Activated CD4-positive, alpha-beta T cell treated with anti-CD3 and anti-CD28 coated beads for 24 hours (primary cell): ENCODE results near the gene SNED1.

Experiments
- DNase-seq, 2 donors: peaks; one replicate each; pipeline ENCODE4 v3.0.0-alpha.2; 2020; ENCODE audit warnings: low read depth in 2 of 2

Gene SNED1

DNA sequence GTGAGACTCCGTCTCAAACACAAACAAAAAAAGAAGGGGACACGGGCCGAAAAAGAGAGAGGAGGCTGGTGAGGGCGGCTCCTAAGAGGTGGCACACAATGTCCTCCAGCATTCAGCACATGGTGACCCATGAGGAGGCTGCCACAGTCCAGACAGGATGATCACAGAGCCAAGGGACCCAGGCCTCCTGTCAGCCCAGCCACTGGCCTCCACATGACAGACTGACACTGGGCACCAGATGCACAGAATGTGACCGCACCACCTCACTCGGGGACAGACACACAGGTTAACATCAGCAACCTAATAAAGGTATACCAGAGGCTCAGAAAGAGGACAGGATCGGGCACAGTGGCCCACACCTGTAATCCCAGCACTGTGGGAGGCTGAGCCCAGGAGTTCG lies 129.8 kb downstream of the SNED1 start:
- no peak for DNase-seq

DNA sequence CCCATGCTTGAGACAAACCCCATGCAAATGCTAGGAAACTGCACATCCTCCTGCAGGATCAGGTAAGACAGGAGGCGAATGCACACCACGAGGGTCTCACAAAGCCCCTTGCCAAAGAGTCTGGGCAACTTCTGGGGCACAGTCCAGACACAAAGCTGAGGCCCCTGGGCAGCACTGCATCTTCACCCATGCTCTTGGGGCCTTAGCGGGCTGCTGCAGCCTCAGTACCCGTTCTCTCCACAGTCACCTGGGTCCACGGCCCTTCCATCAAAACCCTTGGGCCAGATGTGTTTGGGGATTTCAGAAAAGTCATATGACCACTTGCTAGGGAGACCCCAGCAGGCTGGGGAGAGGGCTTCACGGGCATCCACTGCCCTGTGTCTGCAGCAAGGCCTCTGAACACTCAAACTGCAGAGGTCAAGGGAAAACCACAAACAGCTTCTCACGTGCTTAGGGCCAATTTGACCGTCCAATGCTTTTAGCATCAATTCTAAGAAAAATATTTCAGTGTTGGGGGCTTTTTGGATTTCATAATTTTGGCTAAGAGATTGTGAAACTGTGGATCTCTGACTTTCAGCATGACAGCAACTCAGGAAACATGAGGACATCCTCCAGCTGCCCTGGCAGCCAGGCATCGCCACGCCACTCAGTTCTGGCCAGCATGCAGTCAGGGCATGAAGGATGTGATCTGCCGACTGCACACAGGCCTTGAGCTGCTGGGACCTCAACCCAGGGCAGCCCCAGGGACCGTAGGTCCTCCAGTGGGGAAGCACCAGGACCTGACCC lies 130.9 kb downstream of the SNED1 start:
- DNase-seq = no peak

GRCh38 chr2:241130316-241130715 lies 131.9 kb downstream of the SNED1 start:
- DNase-seq = no peak

- no peak for DNase-seq
Observed at GRCh38 chr2:241131531-241131930, 133.1 kb downstream of the SNED1 start.

DNA sequence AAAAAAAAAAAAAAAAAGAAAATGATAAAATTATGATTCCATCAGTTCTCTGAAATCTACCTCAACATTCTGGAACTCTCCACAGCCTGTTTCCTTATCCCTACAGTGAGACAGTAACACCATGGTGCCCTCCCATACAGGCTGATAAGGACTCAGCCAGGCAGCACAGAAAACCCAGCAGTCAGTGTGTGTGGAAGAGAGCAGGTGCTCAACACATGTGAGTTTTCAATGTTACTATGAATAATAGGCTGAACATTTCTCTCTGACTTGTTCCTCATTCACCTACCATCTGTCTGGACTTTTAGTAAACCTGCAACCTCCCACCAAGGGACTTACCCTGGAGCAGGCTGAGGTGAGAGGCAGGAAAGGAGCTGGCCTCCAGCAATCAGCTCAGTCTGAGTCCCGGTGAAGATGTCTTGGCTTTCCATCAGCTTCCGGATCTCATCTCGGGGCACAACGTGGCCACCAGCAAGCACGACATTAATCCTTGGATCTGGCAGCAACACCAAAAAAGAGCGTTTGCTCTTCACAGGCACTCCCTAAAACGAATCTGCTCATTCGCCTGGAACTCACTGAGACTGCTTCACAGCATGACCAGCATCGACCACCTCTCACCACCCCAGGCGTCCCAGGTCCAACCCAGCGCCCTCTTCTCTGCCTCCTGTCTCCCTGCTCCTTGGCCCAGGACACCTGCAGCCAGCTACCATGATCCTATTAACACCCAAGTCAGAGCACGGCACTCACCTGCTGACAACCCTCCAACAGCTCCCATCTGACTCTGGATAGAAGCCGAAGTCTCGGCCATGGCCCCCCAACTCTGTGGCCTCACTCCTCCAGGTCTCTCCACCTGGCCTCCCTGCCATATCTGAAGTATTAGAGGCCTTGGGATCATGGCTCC lies 134.4 kb downstream of the SNED1 start:
- DNase-seq = no peak

DNA sequence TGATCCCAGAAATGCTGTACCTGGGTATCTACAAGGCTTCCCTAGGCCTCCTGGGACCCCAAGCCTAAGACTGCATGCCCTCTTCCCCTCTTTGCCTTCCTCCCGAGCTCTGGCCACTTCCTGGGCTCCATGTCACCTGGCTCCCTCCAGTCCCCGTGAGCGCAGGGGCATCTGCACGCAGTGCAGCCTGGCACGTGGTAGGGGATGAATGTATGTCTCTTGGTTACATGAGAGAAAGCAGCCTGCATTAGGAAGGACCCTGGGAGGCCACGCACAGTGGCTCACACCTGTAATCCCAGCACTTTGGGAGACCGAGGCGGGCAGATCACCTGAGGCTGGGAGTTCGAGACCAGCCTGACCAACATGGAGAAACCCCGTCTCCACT lies 135.0 kb downstream of the SNED1 start:
- no peak for DNase-seq

- no peak for DNase-seq
Observed at GRCh38 chr2:241134711-241135110, 136.3 kb downstream of the SNED1 start.

DNA sequence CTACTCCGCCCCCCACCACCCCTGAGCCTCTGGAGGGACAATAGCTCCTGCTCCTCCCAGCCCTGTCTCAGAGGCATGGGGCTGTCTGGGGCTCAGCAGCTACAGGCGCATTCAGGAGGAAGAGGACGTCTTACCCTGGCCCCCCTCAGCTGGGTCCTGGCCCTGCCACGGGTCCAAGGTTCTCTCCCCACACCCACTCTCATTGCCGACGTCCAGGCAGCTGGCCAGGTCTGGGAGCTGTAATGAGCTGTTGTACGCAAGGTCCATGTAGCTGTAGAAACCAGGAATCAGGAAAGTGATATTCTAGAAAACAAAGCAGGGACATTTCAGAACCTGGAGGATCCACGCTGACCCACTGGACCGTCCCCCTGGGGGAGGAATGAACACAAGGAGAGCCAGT lies 137.3 kb downstream of the SNED1 start:
- DNase-seq = no peak

GRCh38 chr2:241136191-241136590 lies 137.8 kb downstream of the SNED1 start:
- no peak for DNase-seq

DNA sequence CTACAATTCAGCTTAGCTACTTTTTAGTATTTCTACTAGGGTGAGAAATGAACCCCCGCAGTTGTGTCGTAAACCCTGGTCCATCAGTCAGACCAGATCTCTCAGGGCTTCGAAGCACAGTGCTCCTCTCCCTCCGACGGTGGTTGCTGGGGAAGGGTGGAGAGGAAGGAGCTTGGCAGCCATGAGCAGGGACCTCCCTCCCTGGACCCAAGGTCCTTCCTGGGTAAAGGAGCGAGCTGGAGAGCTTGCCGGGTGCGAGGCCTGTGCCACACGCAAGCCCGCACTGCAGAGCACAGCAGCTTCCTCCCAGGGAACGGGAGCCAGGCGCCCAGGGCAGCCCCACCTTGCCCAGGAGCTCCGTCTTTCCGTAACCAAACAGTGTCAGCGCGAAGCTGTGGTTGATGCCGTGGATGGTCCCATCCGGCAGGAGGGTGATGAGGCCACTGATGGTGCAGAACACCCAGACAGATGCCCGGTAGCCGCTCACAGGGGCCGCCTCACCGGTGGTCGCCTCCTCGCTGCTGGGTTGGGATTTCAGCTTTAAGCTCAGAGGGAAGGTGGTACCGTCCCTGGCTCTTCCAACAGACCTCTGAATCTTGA lies 138.3 kb downstream of the SNED1 start:
- DNase-seq = no peak

DNA sequence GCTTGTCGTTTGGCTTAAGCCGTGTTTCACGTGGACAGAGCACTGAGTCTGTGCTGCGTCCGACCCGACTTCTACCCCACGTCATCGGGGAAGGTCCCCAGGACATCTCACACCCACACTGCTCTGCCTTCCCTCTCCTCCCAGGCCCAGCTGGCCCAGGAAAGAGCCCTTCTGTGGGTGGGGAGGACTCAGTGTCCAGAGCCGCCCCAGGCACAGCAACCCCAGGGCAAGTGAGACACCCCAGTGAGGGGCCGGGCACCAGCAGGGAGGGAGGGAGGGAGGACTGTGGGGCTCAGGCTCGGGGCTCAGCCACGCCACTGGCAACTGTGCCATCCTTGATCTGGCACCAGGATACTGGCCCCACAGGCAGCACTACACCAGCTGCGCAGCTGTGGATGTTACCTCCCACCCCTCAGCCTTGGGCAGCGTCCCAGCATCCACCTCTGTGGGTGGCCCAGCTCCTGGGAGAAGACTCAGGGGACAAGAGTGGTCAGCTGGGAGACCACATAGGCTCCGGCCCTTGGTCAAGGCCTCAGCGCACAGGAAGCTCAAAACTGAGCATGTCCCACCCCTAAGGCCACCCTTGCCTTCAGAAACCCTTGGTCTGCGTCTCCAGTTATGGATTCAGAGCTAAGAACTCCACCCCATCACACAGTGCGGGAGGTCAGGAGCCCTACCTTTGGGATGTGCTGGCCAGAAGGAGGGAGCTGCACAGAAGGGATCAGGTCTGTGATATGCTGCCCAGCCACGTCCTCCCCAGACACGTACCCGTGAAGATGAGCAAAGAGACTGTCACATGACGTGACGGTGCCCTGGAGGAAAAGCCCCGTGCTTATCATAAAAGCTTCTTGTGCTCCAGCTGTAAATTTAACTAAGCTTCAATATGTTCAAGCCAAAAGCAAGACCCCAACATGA lies 139.1 kb downstream of the SNED1 start:
- no peak for DNase-seq

- DNase-seq = no peak
Observed at GRCh38 chr2:241138471-241138870, 140.1 kb downstream of the SNED1 start.

DNA sequence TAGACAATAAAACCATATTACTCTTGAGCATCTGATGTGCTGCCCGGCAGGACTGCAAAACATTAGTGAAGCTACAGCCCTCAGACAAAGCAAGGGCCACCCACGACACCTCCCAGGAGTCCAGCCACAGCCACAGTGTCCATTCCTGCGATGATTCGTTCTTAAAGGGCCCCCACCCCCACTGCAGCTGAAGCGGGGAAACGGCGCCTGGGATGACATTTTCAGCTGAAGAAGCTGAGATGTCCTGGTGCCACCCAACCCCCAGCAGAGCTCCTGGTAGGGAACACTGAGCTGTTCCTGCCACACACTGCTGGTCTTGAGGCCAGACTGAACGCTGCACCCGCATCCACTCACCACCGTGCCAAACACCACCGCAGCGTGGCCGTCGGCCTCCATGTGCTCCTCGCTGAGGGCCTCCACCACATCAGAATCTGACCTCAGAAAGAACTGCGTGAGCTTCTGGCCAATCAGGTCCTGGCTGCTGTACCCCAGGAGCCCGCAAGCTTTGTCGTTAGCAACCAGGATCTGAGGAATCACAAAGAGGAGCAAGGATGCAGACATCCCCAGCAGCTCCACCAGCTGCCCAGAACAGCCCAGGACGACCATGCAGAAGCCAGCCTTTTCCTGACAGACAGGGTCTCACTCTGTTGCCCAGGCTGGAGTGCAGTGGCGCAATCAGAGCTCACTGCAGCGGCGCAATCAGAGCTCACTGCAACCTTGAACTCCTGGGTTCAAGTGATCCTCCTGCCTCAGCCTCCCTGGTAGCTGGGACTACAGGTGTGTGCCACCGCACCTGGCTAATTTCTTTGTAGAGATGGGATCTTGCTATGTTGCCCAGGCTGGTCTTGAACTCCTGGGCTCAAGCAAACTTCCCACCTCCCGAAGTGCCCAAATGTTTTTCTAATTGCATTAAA lies 141.4 kb downstream of the SNED1 start:
- DNase-seq = no peak

GRCh38 chr2:241140445-241140840 lies 142.0 kb downstream of the SNED1 start:
- no peak for DNase-seq

DNA sequence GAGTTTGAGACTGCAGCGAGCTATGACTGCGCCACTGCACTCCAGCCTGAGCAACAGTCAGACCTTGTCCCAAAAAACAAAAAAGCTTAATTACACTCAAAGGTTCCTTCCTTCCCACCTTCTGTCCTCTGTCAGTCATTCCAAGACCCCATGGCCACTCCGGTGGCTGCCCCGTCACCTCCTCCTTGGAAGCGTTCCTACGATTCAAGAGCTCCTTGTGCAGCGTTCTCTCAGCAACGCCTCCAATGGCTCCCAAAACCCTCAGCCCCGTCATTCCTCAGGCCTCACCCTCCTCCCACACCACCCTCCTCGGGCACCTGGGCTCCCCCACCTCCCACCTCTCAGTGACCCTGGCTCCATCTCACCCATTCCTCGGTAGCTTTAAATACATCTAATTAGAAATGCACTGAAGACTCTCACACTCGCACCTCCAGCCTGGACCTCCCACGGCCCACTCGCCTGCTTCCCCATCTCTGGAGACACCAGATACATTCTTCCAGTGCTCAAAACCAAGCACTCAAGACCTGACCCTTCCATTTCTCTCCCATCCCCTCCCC lies 142.9 kb downstream of the SNED1 start:
- DNase-seq = no peak

DNA sequence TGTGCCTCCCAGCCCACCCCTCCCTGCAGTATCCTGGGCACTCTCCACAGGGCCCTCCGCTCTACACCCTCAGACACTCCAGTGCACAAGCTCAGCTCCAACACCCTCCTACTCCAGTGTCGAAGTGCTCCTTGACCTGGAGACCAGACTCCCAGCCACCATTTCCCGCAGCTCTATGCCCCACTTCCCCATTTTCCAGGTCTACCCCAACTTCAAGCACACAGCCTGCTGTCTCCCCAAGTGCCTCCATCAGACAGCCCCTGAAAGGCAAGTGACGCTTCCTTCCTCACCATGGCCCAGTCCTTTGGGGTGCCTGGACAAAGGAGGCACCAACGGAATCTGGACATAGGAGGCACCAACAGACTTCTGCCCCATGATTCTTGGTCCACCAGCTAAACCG lies 143.6 kb downstream of the SNED1 start:
- DNase-seq = no peak

DNA sequence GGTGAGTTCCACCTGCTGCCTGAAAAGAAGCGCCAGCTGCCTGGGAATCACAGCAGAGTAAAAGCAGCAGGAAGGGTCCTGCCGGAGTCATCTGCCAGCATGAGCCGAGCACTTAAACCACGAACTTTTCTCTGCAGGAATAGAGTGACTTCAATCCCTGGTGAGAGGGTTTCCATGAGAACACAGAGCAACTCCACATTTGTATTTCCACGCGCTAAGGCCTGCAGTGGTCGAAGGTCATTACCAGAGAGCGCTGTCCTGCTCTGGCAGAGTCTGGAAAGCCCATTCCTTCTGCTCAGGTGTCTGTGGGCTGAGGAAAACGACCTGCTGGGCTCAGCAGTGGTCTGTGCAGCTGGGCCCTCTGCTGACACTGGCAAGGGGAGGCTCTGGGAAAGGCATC lies 144.2 kb downstream of the SNED1 start:
- no peak for DNase-seq
